Smooth muscle cell (in vitro differentiated cells): ENCODE results near the gene ASRGL1. TPM values are rescaled to one million over a fixed set of nuclear protein-coding genes. Genes with fewer than 3 reads are reported as not detected.
"Not testable (repeated sequence)": the region's sequence is repeated elsewhere in the genome, so short reads cannot be mapped to it uniquely, and the experiment has no call there.

Experiments
- DNase-seq: peaks from one replicate; lab custom pipeline; 2025; ENCODE audit not compliant: unreplicated experiment; lab: John Stamatoyannopoulos, UW
- H2AFZ ChIP-seq: fragments of 200-600 bp; sonication (generic); 2 replicates; pipeline ENCODE4 v1.6.0; 2016; ENCODE audit warnings: antibody characterized with exemption, low read depth, mild to moderate bottlenecking
- H3F3A ChIP-seq: fragments of 200-600 bp; sonication (generic); 2 replicates; pipeline ENCODE4 v1.6.0; 2017; ENCODE audit warnings: antibody characterized with exemption, low read depth
- H3K27ac ChIP-seq: fragments of 200-600 bp; sonication (generic); 2 replicates; pipeline ENCODE4 v1.5.1; 2016; ENCODE audit warnings: low read depth, mild to moderate bottlenecking
- H3K27me3 ChIP-seq: fragments of 200-600 bp; sonication (generic); 2 replicates; pipeline ENCODE4 v1.6.1; 2016; ENCODE audit warnings: low read depth, mild to moderate bottlenecking
- H3K36me3 ChIP-seq: fragments of 200-600 bp; sonication (generic); 2 replicates; pipeline ENCODE4 v1.5.1; 2016; ENCODE audit warnings: low read depth
- H3K4me1 ChIP-seq: fragments of 200-600 bp; sonication (generic); 2 replicates; pipeline ENCODE4 v1.5.1; 2016; ENCODE audit warnings: low read depth
- H3K4me2 ChIP-seq: fragments of 200-600 bp; sonication (generic); 2 replicates; pipeline ENCODE4 v1.6.0; 2016; ENCODE audit warnings: mild to moderate bottlenecking
- H3K4me3 ChIP-seq: fragments of 200-600 bp; sonication (generic); 2 replicates; pipeline ENCODE4 v1.5.1; 2016; ENCODE audit warnings: mild to moderate bottlenecking
- H3K79me2 ChIP-seq: fragments of 200-600 bp; sonication (generic); 2 replicates; pipeline ENCODE4 v1.6.0; 2016; ENCODE audit warnings: low read depth, mild to moderate bottlenecking
- H3K9ac ChIP-seq: fragments of 200-600 bp; sonication (generic); 2 replicates; pipeline ENCODE4 v1.6.0; 2016; ENCODE audit warnings: low read depth
- H3K9me3 ChIP-seq: fragments of 200-600 bp; sonication (generic); replicated peaks from 2 replicates; pipeline ENCODE4 v1.5.1; 2016; ENCODE audit warnings: low read depth
- H4K20me1 ChIP-seq: fragments of 200-600 bp; sonication (generic); 2 replicates; pipeline ENCODE4 v1.6.0; 2016; ENCODE audit warnings: low read depth
- CTCF ChIP-seq: fragments of 200-600 bp; sonication (generic); IDR thresholded peaks from 2 replicates; pipeline ENCODE4 v1.5.1; 2017; ENCODE audit warnings: borderline replicate concordance, mild to moderate bottlenecking, antibody characterized with exemption; ENCODE audit not compliant: insufficient read depth, poor library complexity, severe bottlenecking
- WGBS: methylation state at CpG from one replicate; pipeline ENCODE4 v1.1.7; 2016; ENCODE audit warnings: low lambda C conversion rate; 5-methylcytosine and 5-hydroxymethylcytosine counted together
- polyA plus RNA-seq: library from polyadenylated mRNA; unstranded; fragments of >200 nt; fragmentation: Nextera tagmentation; extraction: Ambion mirVana; gene quantifications from 2 replicates; pipeline ENCODE4 v1.2.1, GENCODE V29; 2016
- total RNA-seq: library from RNA; depleted of rRNA; stranded (reverse); fragments of >200 nt; gene quantifications from 2 replicates; pipeline ENCODE4 v1.2.3, GENCODE V29; 2014

Gene ASRGL1
- total and polyA plus RNA-seq, 2 experiments from 2014 or later: 0.97 to 1.4 TPM

GRCh38 chr11:62359475-62359874 is 22.2 kb downstream of the ASRGL1 start:
- no peaks in the 10 kb centered on the region for H3K79me2 ChIP-seq
- H3K27ac ChIP-seq: no peak overlapping the region
- H3K4me2 ChIP-seq: no peak overlapping the region
- no peaks in the 10 kb centered on the region for H3K9me3 ChIP-seq
- H4K20me1 ChIP-seq: no peaks in the 10 kb centered on the region
- no peaks in the 10 kb centered on the region for H3K27me3 ChIP-seq
- no peaks in the 10 kb centered on the region for H3F3A ChIP-seq
- TF ChIP-seq CTCF: no peak
- DNase-seq: no peak
- WGBS: 91% methylated on average over 1 of the region's 1 CpG
- no peaks in the 10 kb centered on the region for H3K4me1 ChIP-seq
- no peak overlapping the region for H3K4me3 ChIP-seq
- H3K36me3 ChIP-seq: no peaks in the 10 kb centered on the region
- H3K9ac ChIP-seq: no peak overlapping the region
- no peak overlapping the region for H2AFZ ChIP-seq

- Histone ChIP-seq H4K20me1 (no peaks in the 10 kb centered on the region), H2AFZ (no peak overlapping the region), H3K79me2 (no peaks in the 10 kb centered on the region)
Measured at GRCh38 chr11:62360685-62361084, 23.4 kb downstream of the ASRGL1 start.

GRCh38 chr11:62368861-62369477 is 31.7 kb downstream of the ASRGL1 start:
- not testable (repeated sequence) for DNase-seq, H3K36me3 ChIP-seq, H3F3A ChIP-seq, H2AFZ ChIP-seq, H3K27me3 ChIP-seq, H3K27ac ChIP-seq, H3K9ac ChIP-seq, H4K20me1 ChIP-seq, H3K79me2 ChIP-seq, H3K4me3 ChIP-seq, H3K4me2 ChIP-seq, H3K4me1 ChIP-seq, H3K9me3 ChIP-seq
- WGBS: 72% methylated on average over 7 of the region's 7 CpGs

More at GRCh38 chr11:62360685-62361084, 23.4 kb downstream of the ASRGL1 start:
- 91% methylated on average over 4 of the region's 4 CpGs for WGBS
- H3K9ac ChIP-seq: no peak overlapping the region
- no peaks in the 10 kb centered on the region for H3K4me1 ChIP-seq
- no peak for TF ChIP-seq CTCF
- H3K9me3 ChIP-seq: no peaks in the 10 kb centered on the region
- H3K4me2 ChIP-seq: no peak overlapping the region
- no peak for DNase-seq
- no peak overlapping the region for H3K4me3 ChIP-seq
- no peaks in the 10 kb centered on the region for H3F3A ChIP-seq
- H3K36me3 ChIP-seq: no peaks in the 10 kb centered on the region
- no peak overlapping the region for H3K27ac ChIP-seq
- no peaks in the 10 kb centered on the region for H3K27me3 ChIP-seq

- H3K27me3 ChIP-seq: no peaks in the 10 kb centered on the region
- no peak for TF ChIP-seq CTCF
- H3K9me3 ChIP-seq: no peaks in the 10 kb centered on the region
- H3K27ac ChIP-seq: no peak overlapping the region
- WGBS: 89% methylated on average over 39 of the region's 39 CpGs
- H3K4me2 ChIP-seq: no peak overlapping the region
- no peaks in the 10 kb centered on the region for H3K79me2 ChIP-seq
- no peak for DNase-seq
- no peaks in the 10 kb centered on the region for H3K4me1 ChIP-seq
- no peaks in the 10 kb centered on the region for H3K36me3 ChIP-seq
- no peak overlapping the region for H2AFZ ChIP-seq
- H3K9ac ChIP-seq: no peak overlapping the region
- no peaks in the 10 kb centered on the region for H3F3A ChIP-seq
- H4K20me1 ChIP-seq: no peaks in the 10 kb centered on the region
- H3K4me3 ChIP-seq: no peak overlapping the region
Measured at GRCh38 chr11:62370743-62371440, 33.6 kb downstream of the ASRGL1 start.
